ENCODE measurements around the gene EGLN2. TPM values are rescaled to one million over a fixed set of nuclear protein-coding genes. Genes with fewer than 3 reads are reported as not detected.

EGLN2 gene
- 53.7 TPM for total RNA-seq

DNA sequence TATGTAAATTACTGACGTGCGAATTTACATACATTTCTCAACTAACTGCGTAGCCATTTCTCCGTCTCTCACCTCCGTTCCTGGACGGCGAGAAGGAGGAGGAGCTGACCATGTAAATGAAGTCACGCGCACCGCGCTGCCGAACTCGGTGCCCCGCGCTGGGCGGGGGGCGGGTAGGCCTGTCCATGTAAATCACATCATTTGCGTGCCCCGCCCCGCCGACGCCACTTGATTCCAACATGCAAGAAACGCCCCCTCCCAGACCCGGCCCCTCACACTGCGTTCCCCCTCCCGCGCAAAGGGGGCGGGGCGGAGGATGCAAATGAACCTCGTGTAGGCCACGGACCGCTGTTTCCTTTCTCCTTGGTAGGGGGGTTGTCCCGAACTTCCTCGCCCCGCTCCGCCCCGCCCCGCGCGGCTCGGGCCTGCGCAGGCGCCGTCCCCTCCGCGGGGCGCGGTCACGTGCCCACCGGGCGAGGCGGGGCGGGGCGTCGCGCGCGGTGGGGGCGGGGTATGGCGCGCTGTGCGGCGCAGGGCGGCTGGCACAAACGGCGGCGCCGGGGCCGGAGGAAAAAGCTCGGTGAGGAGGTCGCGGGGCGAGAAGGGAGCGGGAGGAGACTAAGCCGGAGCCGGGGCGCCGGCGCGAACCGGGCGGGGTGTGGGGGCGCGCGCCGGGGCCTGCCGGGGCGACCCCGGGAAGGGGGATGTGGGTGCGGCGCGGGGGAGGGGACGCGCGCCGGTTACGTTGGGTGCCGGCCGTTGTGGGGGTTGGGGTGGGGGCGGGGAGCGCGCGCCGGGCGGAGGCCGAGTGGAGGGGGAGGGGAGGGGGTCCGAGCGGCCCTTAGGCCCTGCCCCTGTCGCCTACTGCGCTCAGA, at the start of gene EGLN2:
EGLN2 (plus strand) TSS at position 509 of the 875 bp plus-strand sequence. CDS start 1,382 bp downstream, outside the sequence.

DNA sequence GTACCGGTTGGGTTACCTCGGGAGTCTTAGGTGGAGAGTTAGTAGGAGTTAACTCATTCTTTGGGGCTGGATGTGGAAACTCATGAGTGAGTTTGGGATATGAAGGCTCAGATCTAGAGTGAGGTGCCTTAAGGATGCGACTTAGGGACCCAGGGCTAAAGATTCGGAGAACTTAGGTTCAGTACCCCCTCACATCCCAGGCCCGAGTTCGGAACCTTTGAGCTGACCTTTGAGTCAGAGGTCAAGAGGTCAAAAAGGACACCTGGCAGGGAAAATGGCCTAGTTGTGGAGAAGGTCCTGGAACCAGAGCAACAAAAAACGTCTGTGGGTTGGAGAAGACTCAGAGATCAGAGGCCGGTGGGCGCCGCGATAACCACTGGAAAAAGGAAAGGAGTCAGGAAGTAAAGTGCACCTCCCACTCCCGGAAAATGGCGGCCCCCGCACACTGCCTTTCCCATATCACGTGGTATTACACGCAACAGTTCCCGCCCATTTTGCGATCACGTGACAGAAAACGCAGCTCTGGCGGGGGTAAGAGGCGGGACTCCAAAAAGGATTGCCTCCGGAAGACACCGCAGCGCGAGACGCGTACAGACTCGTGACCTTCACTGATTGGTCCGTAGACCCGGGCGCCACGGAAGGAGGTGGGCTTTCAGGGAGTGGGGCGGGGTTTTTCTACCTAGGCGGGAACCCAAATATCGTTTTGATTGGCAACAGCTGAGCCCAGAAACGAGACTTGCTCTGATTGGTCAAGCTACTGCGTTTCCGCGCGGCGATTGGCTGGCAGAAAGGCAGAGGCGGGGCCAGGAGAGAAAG, 48.7 kb upstream of the EGLN2 start, which contains the start of gene ACTMAP:
ACTMAP (minus strand) TSS at position 420 of the 816 bp plus-strand sequence. CDS start 674 bp downstream, outside the sequence.

DNA sequence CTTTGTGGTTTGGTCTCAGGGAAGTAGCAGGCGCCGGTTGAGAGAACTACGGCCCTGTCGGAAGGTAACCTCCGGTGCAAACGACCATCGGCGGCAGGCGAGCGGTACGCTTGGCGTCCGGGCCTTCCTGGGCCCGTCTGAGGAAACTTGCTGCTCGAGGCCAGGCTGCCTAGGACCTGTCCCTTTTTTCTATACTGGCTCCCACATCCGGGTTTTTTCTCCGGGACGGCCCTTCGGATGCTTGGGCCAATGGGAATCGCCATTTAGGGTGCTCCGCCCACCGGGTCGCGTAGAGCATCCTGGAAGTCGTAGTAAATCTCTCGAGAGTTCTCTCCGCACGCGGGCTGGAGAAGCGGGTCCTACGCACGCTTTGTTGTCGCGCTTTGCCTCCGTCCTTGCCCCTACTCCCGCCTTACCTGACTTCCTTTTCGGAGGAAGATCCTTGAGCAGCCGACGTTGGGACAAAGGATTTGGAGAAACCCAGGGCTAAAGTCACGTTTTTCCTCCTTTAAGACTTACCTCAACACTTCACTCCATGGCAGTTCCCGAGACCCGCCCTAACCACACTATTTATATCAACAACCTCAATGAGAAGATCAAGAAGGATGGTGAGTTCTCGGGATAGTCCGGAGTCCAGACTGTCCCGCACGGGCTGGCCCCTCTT, 48.0 kb upstream of the EGLN2 start, which contains the start of gene SNRPA:
SNRPA (plus strand) TSS at position 330 of the 664 bp plus-strand sequence; CDS start at position 536, 206 bp downstream.

DNA sequence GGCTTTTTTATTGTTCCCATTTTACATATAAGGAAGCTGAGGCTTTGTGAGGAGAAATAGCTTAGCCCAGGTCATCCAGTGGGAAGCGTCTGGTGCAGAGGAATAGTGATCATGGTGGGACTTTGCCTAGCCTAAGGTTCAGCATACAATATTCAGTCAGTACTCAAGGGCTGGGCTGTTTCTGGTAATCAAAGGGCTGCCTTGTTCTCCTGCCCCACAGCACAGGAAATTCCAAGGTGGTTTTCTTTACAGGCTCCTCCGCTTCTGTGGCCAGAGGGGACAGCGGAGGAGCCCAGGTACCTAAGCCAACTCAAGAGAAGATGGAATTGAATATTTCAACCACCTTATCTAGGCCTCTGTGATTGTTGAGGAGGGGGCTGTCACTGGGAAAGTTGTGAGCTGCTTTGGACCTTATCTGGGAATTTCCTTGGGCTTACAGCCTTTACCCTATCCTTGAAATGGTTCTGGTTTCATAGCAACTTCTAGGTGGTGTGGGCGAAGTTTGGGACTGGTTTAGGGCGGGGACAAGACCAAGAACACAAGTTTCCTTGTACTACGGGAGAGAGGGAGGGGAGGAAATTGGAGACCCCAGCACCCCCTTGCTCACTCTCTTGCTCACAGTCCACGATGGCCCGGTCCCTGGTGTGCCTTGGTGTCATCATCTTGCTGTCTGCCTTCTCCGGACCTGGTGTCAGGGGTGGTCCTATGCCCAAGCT, 23.9 kb upstream of the EGLN2 start, which contains the start of gene MIA:
MIA (plus strand) TSS at position 606 of the 716 bp plus-strand sequence; CDS start at position 628, 22 bp downstream.

DNA sequence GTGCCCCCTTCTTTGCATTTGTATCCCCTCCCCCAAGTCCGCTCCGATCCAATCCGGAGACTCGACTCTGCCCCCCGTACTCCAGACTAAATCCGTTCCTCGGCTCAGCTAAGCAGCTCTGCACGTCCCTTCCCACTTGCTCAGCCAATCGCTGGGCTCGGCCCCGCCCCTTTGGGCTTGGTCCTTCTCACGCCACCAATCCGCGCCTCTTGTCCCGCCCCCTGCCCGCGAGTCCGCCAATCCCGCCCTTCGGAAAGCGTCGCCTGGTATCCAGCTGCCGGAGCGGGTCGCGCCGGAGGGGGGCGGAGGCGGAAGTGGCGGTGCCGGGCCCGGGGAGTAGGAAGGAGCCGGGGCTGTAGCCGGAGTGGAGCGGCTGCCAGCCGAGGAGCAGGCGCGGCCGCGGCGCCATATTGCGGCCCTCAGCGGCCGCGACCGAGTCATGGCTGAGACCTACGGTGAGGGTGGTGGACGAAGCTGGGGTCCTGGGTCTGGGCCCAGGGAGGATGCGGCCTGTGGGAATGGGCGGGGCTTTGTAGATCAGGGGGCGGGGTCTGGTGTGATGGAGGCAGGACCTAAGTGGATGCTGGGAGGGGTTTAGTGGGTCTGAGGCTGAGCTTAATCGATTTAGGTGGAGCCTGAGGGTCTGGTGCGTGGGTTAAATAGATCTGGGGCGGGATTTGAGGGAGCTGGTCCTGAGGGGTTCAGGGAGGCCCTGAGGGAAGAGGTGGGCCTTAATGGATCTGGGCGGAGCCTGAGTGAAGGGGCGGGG, 20.9 kb upstream of the EGLN2 start, which contains the start of gene RAB4B:
RAB4B (plus strand) TSS at position 311 of the 769 bp plus-strand sequence; CDS start at position 440, 129 bp downstream.

DNA sequence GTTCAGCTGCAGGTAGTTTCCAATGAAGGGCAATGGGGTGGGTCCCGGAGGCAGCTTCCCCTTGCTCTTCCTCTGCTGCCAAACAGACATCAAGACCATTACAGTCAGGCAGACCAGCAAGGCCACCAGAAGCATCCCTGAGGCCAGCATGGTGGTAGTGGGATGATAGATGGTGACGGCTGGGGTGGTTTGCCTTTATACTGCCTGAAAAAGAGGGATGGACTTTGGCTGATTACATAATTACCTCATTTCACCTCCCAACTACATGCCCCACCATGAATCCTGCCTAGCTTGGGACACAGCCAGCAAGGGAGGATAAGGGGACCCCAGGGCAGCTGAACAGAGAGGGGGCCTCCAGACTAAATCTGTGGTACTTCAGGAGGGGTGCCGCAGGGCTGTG, 51.3 kb downstream of the EGLN2 start, which contains the start of gene CYP2A6:
CYP2A6 (minus strand) TSS at position 171 of the 400 bp plus-strand sequence; CDS start at position 150, 21 bp downstream.

Other genes starting within 250 kb of the EGLN2 start
- gene SHKBP1, start 222.3 kb upstream of the EGLN2 start, total RNA-seq, result 11.7 TPM
- 220 TPM for gene LTBP4, start 197.8 kb upstream of the EGLN2 start, total RNA-seq
- 85.6 TPM for gene NUMBL, start 108.5 kb upstream of the EGLN2 start, total RNA-seq
- 37.9 TPM for gene COQ8B, start 82.3 kb upstream of the EGLN2 start, total RNA-seq
- gene ITPKC, start 82.1 kb upstream of the EGLN2 start, total RNA-seq, result 19.2 TPM
- 2.6 TPM for gene ACTMAP, start 48.7 kb upstream of the EGLN2 start, total RNA-seq
- 25.6 TPM for gene SNRPA, start 48.0 kb upstream of the EGLN2 start, total RNA-seq
- 3.4 TPM for gene MIA, start 23.7 kb upstream of the EGLN2 start, total RNA-seq
- gene RAB4B, start 20.9 kb upstream of the EGLN2 start, total RNA-seq, result 14.8 TPM
- gene CYP2A6, start 51.3 kb downstream of the EGLN2 start, total RNA-seq, result not detected
- not detected for gene CYP2A7, start 83.0 kb downstream of the EGLN2 start, total RNA-seq
- not detected for gene CYP2B6, start 192.1 kb downstream of the EGLN2 start, total RNA-seq